Measurements from ENCODE around the gene EPHB3. TPM values are rescaled to one million over a fixed set of nuclear protein-coding genes. Genes with fewer than 3 reads are reported as not detected.

EPHB3 gene
- total RNA-seq, 2 donors from 2014 or later, result 7.9 to 10.1 TPM

GRCh38 chr3:184561913-184562877 lies 610 bp downstream of the EPHB3 start:
- no peak for TF ChIP-seq CTCF (IDR thresholded peaks at IDR 0.05)
- no peak for TF ChIP-seq POLR2A (IDR thresholded peaks at IDR 0.05)
- Histone ChIP-seq H3K4me3 (peak overlapping the region; percentile 54 to 65), H3K4me1 (peaks cover 72% of the 10 kb centered on the region), H3K9me3 (no peaks in the 10 kb centered on the region), H3K27ac (peak overlapping the region; percentile 35 to 90 (median 82)), H3K27me3 (no peaks in the 10 kb centered on the region), H3K36me3 (replicated peaks in 1 of 2; ENCODE audit: insufficient read depth in 1 of 2, low read depth in 2 of 2) (no peaks in the 10 kb centered on the region)
- ATAC-seq (peak; percentile 12), DNase-seq (no peak)
- 4 to 13% methylated on average over 14 to 97 of the region's 109 CpGs for WGBS, 2 donors
- intact Hi-C loops (cut with DNase I), result no loop called here

- no peaks in the 10 kb centered on the region for H3K9me3 ChIP-seq
- no peak for ATAC-seq
- DNase-seq, result peak in 3 of 4 donors; percentile 45 to 63 (median 59)
- H3K4me1 ChIP-seq, result peaks cover 81% of the 10 kb centered on the region
- no peaks in the 10 kb centered on the region for H3K36me3 ChIP-seq (replicated peaks in 1 of 2; ENCODE audit: insufficient read depth in 1 of 2, low read depth in 2 of 2)
- TF ChIP-seq POLR2A (IDR thresholded peaks at IDR 0.05), result no peak
- TF ChIP-seq CTCF (IDR thresholded peaks at IDR 0.05), result no peak
- intact Hi-C loops (cut with DNase I), result no loop called here
- 29 to 54% methylated on average over 20 to 24 of the region's 24 CpGs for WGBS, 2 donors
- peak overlapping the region; percentile 35 to 90 (median 82) for H3K27ac ChIP-seq
- no peaks in the 10 kb centered on the region for H3K27me3 ChIP-seq
- peak overlapping the region; percentile 12 to 65 for H3K4me3 ChIP-seq
These were observed 1.4 kb downstream of the EPHB3 start for GRCh38 chr3:184562878-184563560.

GRCh38 chr3:184563561-184563925 lies 2.0 kb downstream of the EPHB3 start:
- TF ChIP-seq CTCF (IDR thresholded peaks at IDR 0.05) (no peak), POLR2A (IDR thresholded peaks at IDR 0.05) (no peak)
- no peak overlapping the region for H3K4me3 ChIP-seq
- intact Hi-C loops (cut with DNase I), result no loop called here
- DNase-seq (peak in 1 of 4 donors; percentile 39), ATAC-seq (no peak)
- H3K27ac ChIP-seq, result peak overlapping the region; percentile 35 to 90 (median 82)
- 33 to 34% methylated on average over 11 of the region's 11 CpGs for WGBS, 2 donors
- H3K36me3 ChIP-seq (replicated peaks in 1 of 2; ENCODE audit: insufficient read depth in 1 of 2, low read depth in 2 of 2), result no peaks in the 10 kb centered on the region
- H3K9me3 ChIP-seq, result no peaks in the 10 kb centered on the region
- H3K27me3 ChIP-seq, result no peaks in the 10 kb centered on the region
- H3K4me1 ChIP-seq, result peaks cover 85% of the 10 kb centered on the region

GRCh38 chr3:184563941-184564684 lies 2.5 kb downstream of the EPHB3 start:
- Histone ChIP-seq H3K36me3 (replicated peaks in 1 of 2; ENCODE audit: insufficient read depth in 1 of 2, low read depth in 2 of 2) (no peaks in the 10 kb centered on the region), H3K4me1 (peaks cover 81% of the 10 kb centered on the region), H3K4me3 (no peak overlapping the region), H3K27ac (peak overlapping the region; percentile 35 to 90 (median 82)), H3K27me3 (no peaks in the 10 kb centered on the region), H3K9me3 (no peaks in the 10 kb centered on the region)
- ATAC-seq, result no peak
- DNase-seq, result no peak
- WGBS, 2 donors, result 29 to 34% methylated on average over 9 to 13 of the region's 13 CpGs
- intact Hi-C loops (cut with DNase I), result no loop called here
- TF ChIP-seq CTCF (IDR thresholded peaks at IDR 0.05) (no peak), POLR2A (IDR thresholded peaks at IDR 0.05) (no peak)
